Naive thymus-derived CD4-positive, alpha-beta T cell (primary cell): ENCODE measurements around the gene BCAP29. TPM values are rescaled to one million over a fixed set of nuclear protein-coding genes. Genes with fewer than 3 reads are reported as not detected.

Experiments
- ATAC-seq: fragments of 150-1000 bp; cut with Tn5 transposase; 2 replicates; pipeline ENCODE4 v1.10.0; 2021; ENCODE audit warnings: mild to moderate bottlenecking, moderate library complexity
- CTCF ChIA-PET: fragments of 350-600 bp; sonication (Branson Sonifier 250); formaldehyde crosslinking; loops from one replicate; lab custom pipeline; 2021; ENCODE audit warnings: antibody characterized with exemption; lab: Charles Lee
- POLR2A ChIA-PET: fragments of 350-600 bp; sonication (Branson Sonifier 250); formaldehyde crosslinking; loops from one replicate; lab custom pipeline; 2021; ENCODE audit warnings: antibody characterized with exemption, inconsistent platforms; lab: Charles Lee
- DNase-seq, 9 donors: peaks; one replicate each; pipeline versions ENCODE4 v3.0.0 to v3.0.0-alpha.2; 2020 to 2022; ENCODE audit warnings: mixed read lengths in 1 of 9
- H3K27ac ChIP-seq: one replicate; pipeline ENCODE4 v1.7.0; 2013; ENCODE audit warnings: mild to moderate bottlenecking, low read depth, low read length, moderate library complexity
- H3K27me3 ChIP-seq, 2 donors: one replicate each; pipeline ENCODE4 v1.7.0; 2013; ENCODE audit warnings: low read length in 2 of 2, mild to moderate bottlenecking in 2 of 2, moderate library complexity in 2 of 2; ENCODE audit not compliant: control insufficient read depth in 2 of 2, insufficient read depth in 2 of 2
- H3K36me3 ChIP-seq, 3 experiments: 1 replicate in 2 of 3; 2 replicates in 1 of 3; pipeline ENCODE4 v1.7.0; 2013; ENCODE audit warnings: low read length in 3 of 3, mild to moderate bottlenecking in 3 of 3, moderate library complexity in 1 of 3; ENCODE audit not compliant: insufficient read depth in 3 of 3, control insufficient read depth in 2 of 3
- H3K4me1 ChIP-seq, 2 donors: one replicate each; pipeline ENCODE4 v1.7.0; 2013; ENCODE audit warnings: low read length in 2 of 2, mild to moderate bottlenecking in 2 of 2, moderate library complexity in 1 of 2; ENCODE audit not compliant: control insufficient read depth in 2 of 2, insufficient read depth in 2 of 2
- H3K4me3 ChIP-seq: 2 replicates; pipeline ENCODE4 v1.7.0; 2013; ENCODE audit warnings: mild to moderate bottlenecking, low read length
- H3K9me3 ChIP-seq, 3 experiments: 1 replicate in 2 of 3; 2 replicates in 1 of 3; pipeline ENCODE4 v1.7.0; 2013; ENCODE audit warnings: low read length in 3 of 3; ENCODE audit not compliant: control insufficient read depth in 2 of 3
- H3K27ac Mint-ChIP-seq, 9 donors: one replicate each; pipeline ENCODE4 v1.8.0; 2020 to 2022; ENCODE audit warnings: mixed read lengths in 9 of 9, mild to moderate bottlenecking in 8 of 9, moderate library complexity in 5 of 9, inconsistent platforms in 2 of 9
- H3K27me3 Mint-ChIP-seq, 5 donors: one replicate each; pipeline ENCODE4 v1.8.0; 2021 to 2022; ENCODE audit warnings: mixed read lengths in 5 of 5, mild to moderate bottlenecking in 1 of 5
- H3K36me3 Mint-ChIP-seq, 5 donors: one replicate each; pipeline ENCODE4 v1.8.0; 2020 to 2022; ENCODE audit warnings: mixed read lengths in 5 of 5, mild to moderate bottlenecking in 3 of 5, inconsistent platforms in 1 of 5
- H3K4me1 Mint-ChIP-seq, 7 donors: one replicate each; pipeline ENCODE4 v1.8.0; 2020 to 2022; ENCODE audit warnings: mixed read lengths in 7 of 7, mild to moderate bottlenecking in 3 of 7, inconsistent platforms in 1 of 7
- H3K4me3 Mint-ChIP-seq, 10 donors: one replicate each; pipeline ENCODE4 v1.8.0; 2020 to 2022; ENCODE audit warnings: mild to moderate bottlenecking in 10 of 10, mixed read lengths in 10 of 10, moderate library complexity in 6 of 10, inconsistent platforms in 2 of 10
- H3K9me3 Mint-ChIP-seq, 11 donors: one replicate each; pipeline ENCODE4 v1.8.0; 2020 to 2022; ENCODE audit warnings: mixed read lengths in 11 of 11, mild to moderate bottlenecking in 4 of 11, inconsistent platforms in 1 of 11, moderate library complexity in 1 of 11
- intact Hi-C, 2 donors: fragments of 100-400 bp; cut with micrococcal nuclease; formaldehyde crosslinking; loops; one replicate each; pipeline ENCODE4 v1.15.1; 2023
- polyA plus RNA-seq, 2 donors: library from polyadenylated mRNA; unstranded; fragments of 300-500 nt; fragmentation: Illumina TruSeq; gene quantifications; one replicate each; pipeline ENCODE4 v1.2.3, GENCODE V29; 2021
- total RNA-seq, 6 experiments: library from RNA in 5 of 6; stranded (reverse) in 5 of 6; gene quantifications; 1 replicate in 5 of 6; 2 replicates in 1 of 6; pipeline ENCODE4 v1.2.3 and lab custom pipeline; 2021 to 2026

BCAP29 gene
- total and polyA plus RNA-seq, 7 experiments from 2014 or later: 10.5 to 38.7 (median 24.4) TPM

GRCh38 chr7:107652642-107653041, 72.6 kb downstream of the BCAP29 start:
- H3K36me3 Mint-ChIP-seq: peaks cover 0 to 22% (median 0%) of the 10 kb centered on the region in 5 donors
- H3K4me1 Mint-ChIP-seq: peaks cover 0 to 26% (median 0%) of the 10 kb centered on the region in 7 donors
- H3K27me3 ChIP-seq: no peaks in the 10 kb centered on the region
- H3K4me1 ChIP-seq: no peaks in the 10 kb centered on the region
- intact Hi-C loops: no loop called here
- peaks cover 9 to 23% (median 21%) of the 10 kb centered on the region in 5 donors for H3K27me3 Mint-ChIP-seq
- no peaks in the 10 kb centered on the region for H3K9me3 ChIP-seq
- H3K36me3 ChIP-seq: no peaks in the 10 kb centered on the region
- no peak overlapping the region for H3K27ac Mint-ChIP-seq
- peaks cover 0 to 4% (median 0%) of the 10 kb centered on the region in 11 donors for H3K9me3 Mint-ChIP-seq
- no peak overlapping the region for H3K27ac ChIP-seq
- CTCF ChIA-PET: interaction anchor here (0.7 kb wide), 1 partner anchor 14 kb away, joined by 3 read pairs; no protein-coding TSS in a partner anchor
- no peak overlapping the region for H3K4me3 Mint-ChIP-seq
- DNase-seq (no peak), ATAC-seq (no peak)
- no peak overlapping the region for H3K4me3 ChIP-seq
- POLR2A ChIA-PET: no interaction called here

GRCh38 chr7:107658467-107658866, 78.4 kb downstream of the BCAP29 start:
- Mint-ChIP-seq H3K4me1 (peaks cover 12 to 61% (median 21%) of the 10 kb centered on the region in 7 donors), H3K36me3 (peaks cover 0 to 8% (median 4%) of the 10 kb centered on the region in 5 donors), H3K27ac (no peak overlapping the region), H3K9me3 (peaks cover 0 to 1% (median 0%) of the 10 kb centered on the region in 11 donors), H3K27me3 (peaks cover 0 to 52% (median 46%) of the 10 kb centered on the region in 5 donors), H3K4me3 (peak overlapping the region in 1 of 10 donors; percentile 36)
- no peaks in the 10 kb centered on the region for H3K36me3 ChIP-seq
- CTCF ChIA-PET: no interaction called here
- POLR2A ChIA-PET: interaction anchor here (0.5 kb wide), 1 partner anchor 95 kb away, joined by 3 read pairs; no protein-coding TSS in a partner anchor
- H3K4me3 ChIP-seq: no peak overlapping the region
- H3K9me3 ChIP-seq: no peaks in the 10 kb centered on the region
- intact Hi-C loops: loop anchor here in 1 of 2 donors (2.0 kb wide), 3 partner anchors 14 to 44 kb away; no protein-coding TSS in a partner anchor
- ATAC-seq (no peak), DNase-seq (no peak)
- H3K4me1 ChIP-seq: peaks cover 0 to 2% of the 10 kb centered on the region in 2 donors
- no peak overlapping the region for H3K27ac ChIP-seq
- H3K27me3 ChIP-seq: peaks cover 3 to 18% of the 10 kb centered on the region in 2 donors

- peak in 1 of 9 donors; percentile 55 for DNase-seq
- ChIA-PET CTCF (no interaction called here), POLR2A (no interaction called here)
- ATAC-seq: peak; percentile 30
- H3K27ac Mint-ChIP-seq: peak overlapping the region in 1 of 9 donors; percentile 82
- peaks cover 3 to 19% of the 10 kb centered on the region in 2 donors for H3K27me3 ChIP-seq
- H3K9me3 ChIP-seq: no peaks in the 10 kb centered on the region
- intact Hi-C loops: loop anchor here in 1 of 2 donors (1.0 to 10.0 kb wide), 12 partner anchors 15 to 795 kb away; partner anchors contain the start of genes BCAP29, COG5, DLD and DUS4L
- peaks cover 0 to 1% (median 0%) of the 10 kb centered on the region in 11 donors for H3K9me3 Mint-ChIP-seq
- H3K4me3 ChIP-seq: no peak overlapping the region
- no peaks in the 10 kb centered on the region for H3K36me3 ChIP-seq
- peaks cover 0 to 59% (median 52%) of the 10 kb centered on the region in 5 donors for H3K27me3 Mint-ChIP-seq
- peaks cover 0 to 8% (median 4%) of the 10 kb centered on the region in 5 donors for H3K36me3 Mint-ChIP-seq
- peaks cover 12 to 53% (median 21%) of the 10 kb centered on the region in 7 donors for H3K4me1 Mint-ChIP-seq
- peak overlapping the region in 7 of 10 donors; percentile 16 to 96 (median 86) for H3K4me3 Mint-ChIP-seq
- no peak overlapping the region for H3K27ac ChIP-seq
- H3K4me1 ChIP-seq: peaks cover 0 to 2% of the 10 kb centered on the region in 2 donors
Observed at GRCh38 chr7:107659666-107660065, 79.6 kb downstream of the BCAP29 start.

GRCh38 chr7:107660381-107661080, 80.5 kb downstream of the BCAP29 start, which contains the start of gene SLC26A4:
TSS of gene SLC26A4 (plus strand) at chr7:107660828. CDS start at chr7:107661642, 814 bp downstream.
- Mint-ChIP-seq H3K9me3 (peaks cover 0 to 1% (median 0%) of the 10 kb centered on the region in 11 donors), H3K36me3 (peaks cover 0 to 4% (median 0%) of the 10 kb centered on the region in 5 donors), H3K4me1 (peaks cover 12 to 48% (median 21%) of the 10 kb centered on the region in 7 donors), H3K27ac (peak within 1 kb of the TSS in 1 of 9 donors; percentile 87), H3K4me3 (peak within 1 kb of the TSS; percentile 56 to 96 (median 84)), H3K27me3 (peaks cover 0 to 65% (median 52%) of the 10 kb centered on the region in 5 donors)
- peak within 1 kb of the TSS; percentile 30 for H3K4me3 ChIP-seq
- no peak within 1 kb of the TSS for H3K27ac ChIP-seq
- H3K9me3 ChIP-seq: no peaks in the 10 kb centered on the region
- ATAC-seq (peak; percentile 15), DNase-seq (peak in 2 of 9 donors; percentile 10 to 54)
- H3K4me1 ChIP-seq: peaks cover 0 to 2% of the 10 kb centered on the region in 2 donors
- intact Hi-C loops: loop anchor here in 1 of 2 donors (2.0 to 10.0 kb wide), 3 partner anchors 64 to 796 kb away; partner anchors contain the start of gene PIK3CG
- ChIA-PET CTCF (interaction anchor here (0.6 kb wide), 1 partner anchor 75 kb away, joined by 4 read pairs; no protein-coding TSS in a partner anchor), POLR2A (no interaction called here)
- H3K36me3 ChIP-seq: no peaks in the 10 kb centered on the region
- peaks cover 3 to 19% of the 10 kb centered on the region in 2 donors for H3K27me3 ChIP-seq

GRCh38 chr7:107661081-107661864, 81.2 kb downstream of the BCAP29 start:
- peaks cover 0 to 67% (median 49%) of the 10 kb centered on the region in 5 donors for H3K27me3 Mint-ChIP-seq
- peaks cover 12 to 44% (median 21%) of the 10 kb centered on the region in 7 donors for H3K4me1 Mint-ChIP-seq
- Histone ChIP-seq H3K27me3 (peaks cover 3 to 19% of the 10 kb centered on the region in 2 donors), H3K36me3 (no peaks in the 10 kb centered on the region), H3K9me3 (no peaks in the 10 kb centered on the region), H3K27ac (no peak overlapping the region), H3K4me1 (peaks cover 0 to 2% of the 10 kb centered on the region in 2 donors), H3K4me3 (peak overlapping the region; percentile 30)
- peak overlapping the region in 1 of 9 donors; percentile 87 for H3K27ac Mint-ChIP-seq
- CTCF ChIA-PET: interaction anchor here (0.6 kb wide), 1 partner anchor 76 kb away, joined by 4 read pairs; no protein-coding TSS in a partner anchor
- POLR2A ChIA-PET: no interaction called here
- ATAC-seq (peak; percentile 66), DNase-seq (peak in 7 of 9 donors; percentile 12 to 60 (median 14))
- peaks cover 0 to 1% (median 0%) of the 10 kb centered on the region in 11 donors for H3K9me3 Mint-ChIP-seq
- peak overlapping the region; percentile 56 to 96 (median 84) for H3K4me3 Mint-ChIP-seq
- intact Hi-C loops: loop anchor here in 1 of 2 donors (2.0 to 10.0 kb wide), 3 partner anchors 64 to 796 kb away; partner anchors contain the start of gene PIK3CG
- peaks cover 0 to 4% (median 0%) of the 10 kb centered on the region in 5 donors for H3K36me3 Mint-ChIP-seq
